ENCODE results near the gene GSTT2. TPM values are rescaled to one million over a fixed set of nuclear protein-coding genes. Genes with fewer than 3 reads are reported as not detected.
"Not testable (repeated sequence)": the region's sequence is repeated elsewhere in the genome, so short reads cannot be mapped to it uniquely, and the experiment has no call there.

GSTT2 gene
- total RNA-seq, 1 donor from 2014 or later, result not detected

- not testable (repeated sequence) for H3K36me3 Mint-ChIP-seq (ENCODE audit: low read depth); H3K9me3 Mint-ChIP-seq; H3K27me3 Mint-ChIP-seq (ENCODE audit: low read depth); H3K4me1 Mint-ChIP-seq; DNase-seq (ENCODE audit: low read depth, low spot score); H3K27ac Mint-ChIP-seq (ENCODE audit: unreplicated experiment); H3K4me3 Mint-ChIP-seq
Measured at GRCh38 chr22:23993080-23993479, 13.1 kb downstream of the GSTT2 start.

GRCh38 chr22:23993581-23994177 lies 13.7 kb downstream of the GSTT2 start:
- H3K4me3 Mint-ChIP-seq; H3K9me3 Mint-ChIP-seq; H3K4me1 Mint-ChIP-seq; H3K36me3 Mint-ChIP-seq (ENCODE audit: low read depth); H3K27ac Mint-ChIP-seq (ENCODE audit: unreplicated experiment); H3K27me3 Mint-ChIP-seq (ENCODE audit: low read depth); DNase-seq (ENCODE audit: low read depth, low spot score): not testable (repeated sequence)

- peaks cover 2% of the 10 kb centered on the region for H3K9me3 Mint-ChIP-seq
- no peak for DNase-seq (ENCODE audit: low read depth, low spot score)
- TF ChIP-seq CTCF (conservative IDR thresholded peaks at IDR 0.05), result no peak
- H3K4me3 Mint-ChIP-seq, result no peak overlapping the region
- H3K36me3 Mint-ChIP-seq (ENCODE audit: low read depth), result no peaks in the 10 kb centered on the region
- H3K27ac Mint-ChIP-seq (ENCODE audit: unreplicated experiment), result no peak overlapping the region
- peaks cover 6% of the 10 kb centered on the region for H3K27me3 Mint-ChIP-seq (ENCODE audit: low read depth)
- H3K4me1 Mint-ChIP-seq, result peaks cover 6% of the 10 kb centered on the region
Measured at GRCh38 chr22:23997092-23997491, 17.2 kb downstream of the GSTT2 start.

GRCh38 chr22:23999779-24000178 lies 19.8 kb downstream of the GSTT2 start:
- H3K27me3 Mint-ChIP-seq (ENCODE audit: low read depth); H3K4me3 Mint-ChIP-seq; H3K9me3 Mint-ChIP-seq; H3K27ac Mint-ChIP-seq (ENCODE audit: unreplicated experiment); DNase-seq (ENCODE audit: low read depth, low spot score); H3K36me3 Mint-ChIP-seq (ENCODE audit: low read depth): not testable (repeated sequence)
- H3K4me1 Mint-ChIP-seq, result peaks cover 14% of the 10 kb centered on the region

- Mint-ChIP-seq H3K9me3 (peaks cover under 1% of the 10 kb centered on the region), H3K36me3 (ENCODE audit: low read depth) (no peaks in the 10 kb centered on the region), H3K27me3 (ENCODE audit: low read depth) (peaks cover 2% of the 10 kb centered on the region), H3K4me1 (peaks cover 14% of the 10 kb centered on the region), H3K27ac (ENCODE audit: unreplicated experiment) (peak overlapping the region; percentile 89), H3K4me3 (no peak overlapping the region)
- no peak for TF ChIP-seq CTCF (conservative IDR thresholded peaks at IDR 0.05)
- no peak for DNase-seq (ENCODE audit: low read depth, low spot score)
Measured at GRCh38 chr22:24001314-24001713, 21.4 kb downstream of the GSTT2 start.

- no peaks in the 10 kb centered on the region for H3K36me3 Mint-ChIP-seq (ENCODE audit: low read depth)
- H3K27ac Mint-ChIP-seq (ENCODE audit: unreplicated experiment), result peak overlapping the region; percentile 73
- no peak for TF ChIP-seq CTCF (conservative IDR thresholded peaks at IDR 0.05)
- peaks cover 14% of the 10 kb centered on the region for H3K4me1 Mint-ChIP-seq
- no peaks in the 10 kb centered on the region for H3K27me3 Mint-ChIP-seq (ENCODE audit: low read depth)
- DNase-seq (ENCODE audit: low read depth, low spot score), result no peak
- no peaks in the 10 kb centered on the region for H3K9me3 Mint-ChIP-seq
- H3K4me3 Mint-ChIP-seq, result no peak overlapping the region
Measured at GRCh38 chr22:24002272-24002671, 22.3 kb downstream of the GSTT2 start.

GRCh38 chr22:24002851-24003250 lies 22.9 kb downstream of the GSTT2 start:
- Mint-ChIP-seq H3K36me3 (ENCODE audit: low read depth) (no peaks in the 10 kb centered on the region), H3K27ac (ENCODE audit: unreplicated experiment) (no peak overlapping the region), H3K27me3 (ENCODE audit: low read depth) (no peaks in the 10 kb centered on the region), H3K9me3 (no peaks in the 10 kb centered on the region), H3K4me1 (peaks cover 14% of the 10 kb centered on the region), H3K4me3 (no peak overlapping the region)
- TF ChIP-seq CTCF (conservative IDR thresholded peaks at IDR 0.05), result no peak
- DNase-seq (ENCODE audit: low read depth, low spot score), result no peak

All from neural crest cell (in vitro differentiated cells).